Lower leg skin (tissue), 3 donors: ENCODE results near the gene ARHGAP28.

ENCODE experiments used
- CTCF ChIP-seq, 3 donors: fragments of 450-650 bp; IDR thresholded peaks; one replicate each; pipeline ENCODE4 v1.5.1; 2016; ENCODE audit warnings: antibody characterized with exemption in 3 of 3, mild to moderate bottlenecking in 3 of 3, moderate library complexity in 2 of 3
- POLR2A ChIP-seq, 2 donors: fragments of 450-650 bp; IDR thresholded peaks; one replicate each; pipeline ENCODE4 v1.6.1; 2016 to 2017; ENCODE audit warnings: antibody characterized with exemption in 2 of 2, mild to moderate bottlenecking in 1 of 2, moderate library complexity in 1 of 2

GRCh38 chr18:6755107-6755506 lies 25.6 kb downstream of the ARHGAP28 start:
- TF ChIP-seq CTCF (IDR thresholded peaks at IDR 0.05) (no peak), POLR2A (IDR thresholded peaks at IDR 0.05) (no peak)
